Stomach smooth muscle (tissue), 2 donors: ENCODE results near the gene PXYLP1.

Experiments
- H3K27ac ChIP-seq: one replicate; pipeline ENCODE4 v1.7.0; 2013; ENCODE audit warnings: mild to moderate bottlenecking, low read length, inconsistent platforms
- H3K27me3 ChIP-seq, 2 donors: one replicate each; pipeline ENCODE4 v1.7.0; 2013; ENCODE audit warnings: low read length in 2 of 2; ENCODE audit not compliant: insufficient read depth in 2 of 2, control insufficient read depth in 1 of 2
- H3K36me3 ChIP-seq, 2 donors: one replicate each; pipeline ENCODE4 v1.7.0; 2013; ENCODE audit warnings: low read length in 2 of 2; ENCODE audit not compliant: control insufficient read depth in 2 of 2, insufficient read depth in 2 of 2
- H3K4me1 ChIP-seq: one replicate; pipeline ENCODE4 v1.7.0; 2013; ENCODE audit warnings: low read length; ENCODE audit not compliant: control insufficient read depth, insufficient read depth
- H3K4me3 ChIP-seq, 2 donors: one replicate each; pipeline ENCODE4 v1.7.0; 2013; ENCODE audit warnings: low read length in 2 of 2
- H3K9ac ChIP-seq, 2 donors: one replicate each; pipeline ENCODE4 v1.7.0; 2013; ENCODE audit warnings: low read length in 2 of 2, mild to moderate bottlenecking in 1 of 2
- H3K9me3 ChIP-seq, 2 donors: one replicate each; pipeline ENCODE4 v1.7.0; 2013; ENCODE audit warnings: low read length in 2 of 2; ENCODE audit not compliant: control insufficient read depth in 2 of 2
- donor health status: healthy.
- donor health status: Pancreatic carcinoma.

The PXYLP1 gene

GRCh38 chr3:141231101-141231951, at the start of gene PXYLP1:
Gene PXYLP1, plus strand, starts transcription at chr3:141231825. Its CDS starts 28,351 bp downstream, at chr3:141260176.
- Histone ChIP-seq H3K4me1 (peaks cover 20% of the 10 kb centered on the region), H3K36me3 (peaks cover 0 to 4% of the 10 kb centered on the region in 2 donors), H3K9ac (peak within 1 kb of the TSS; percentile 71 to 77), H3K9me3 (no peaks in the 10 kb centered on the region), H3K4me3 (peak within 1 kb of the TSS; percentile 82), H3K27ac (peak within 1 kb of the TSS; percentile 55), H3K27me3 (no peaks in the 10 kb centered on the region)

- H3K4me1 ChIP-seq = no peaks in the 10 kb centered on the region
- no peaks in the 10 kb centered on the region for H3K27me3 ChIP-seq
- no peaks in the 10 kb centered on the region for H3K36me3 ChIP-seq
- no peak overlapping the region for H3K9ac ChIP-seq
- H3K4me3 ChIP-seq = no peak overlapping the region
- H3K27ac ChIP-seq = no peak overlapping the region
- H3K9me3 ChIP-seq = peaks cover 0 to 3% of the 10 kb centered on the region in 2 donors
Observed at GRCh38 chr3:141183606-141184005, 48.0 kb upstream of the PXYLP1 start.

- Histone ChIP-seq H3K27me3 (no peaks in the 10 kb centered on the region), H3K4me1 (no peaks in the 10 kb centered on the region), H3K9ac (no peak overlapping the region), H3K9me3 (peaks cover 0 to under 1% of the 10 kb centered on the region in 2 donors), H3K4me3 (no peak overlapping the region), H3K27ac (no peak overlapping the region), H3K36me3 (no peaks in the 10 kb centered on the region)
Observed at GRCh38 chr3:141184430-141184829, 47.2 kb upstream of the PXYLP1 start.

GRCh38 chr3:141191097-141191749, 40.4 kb upstream of the PXYLP1 start:
- Histone ChIP-seq H3K36me3 (no peaks in the 10 kb centered on the region), H3K4me1 (no peaks in the 10 kb centered on the region), H3K27me3 (peaks cover 0 to 4% of the 10 kb centered on the region in 2 donors), H3K27ac (no peak overlapping the region), H3K9me3 (no peaks in the 10 kb centered on the region), H3K4me3 (no peak overlapping the region), H3K9ac (no peak overlapping the region)

- Histone ChIP-seq H3K4me1 (no peaks in the 10 kb centered on the region), H3K4me3 (no peak overlapping the region), H3K9ac (no peak overlapping the region), H3K27me3 (peaks cover 0 to 4% of the 10 kb centered on the region in 2 donors), H3K36me3 (no peaks in the 10 kb centered on the region), H3K27ac (no peak overlapping the region), H3K9me3 (no peaks in the 10 kb centered on the region)
Observed at GRCh38 chr3:141192345-141192744, 39.3 kb upstream of the PXYLP1 start.

- Histone ChIP-seq H3K27me3 (peaks cover 0 to 4% of the 10 kb centered on the region in 2 donors), H3K4me3 (no peak overlapping the region), H3K36me3 (no peaks in the 10 kb centered on the region), H3K9ac (no peak overlapping the region), H3K9me3 (no peaks in the 10 kb centered on the region), H3K27ac (no peak overlapping the region), H3K4me1 (no peaks in the 10 kb centered on the region)
Observed at GRCh38 chr3:141193066-141193830, 38.4 kb upstream of the PXYLP1 start.

- no peaks in the 10 kb centered on the region for H3K27me3 ChIP-seq
- H3K27ac ChIP-seq = no peak overlapping the region
- H3K9ac ChIP-seq = no peak overlapping the region
- H3K4me3 ChIP-seq = no peak overlapping the region
- no peaks in the 10 kb centered on the region for H3K4me1 ChIP-seq
- no peaks in the 10 kb centered on the region for H3K36me3 ChIP-seq
- no peaks in the 10 kb centered on the region for H3K9me3 ChIP-seq
Observed at GRCh38 chr3:141201122-141201521, 30.5 kb upstream of the PXYLP1 start.

- Histone ChIP-seq H3K9ac (no peak overlapping the region), H3K27me3 (no peaks in the 10 kb centered on the region), H3K9me3 (no peaks in the 10 kb centered on the region), H3K4me3 (no peak overlapping the region), H3K4me1 (no peaks in the 10 kb centered on the region), H3K27ac (no peak overlapping the region), H3K36me3 (no peaks in the 10 kb centered on the region)
Observed at GRCh38 chr3:141202682-141203081, 28.9 kb upstream of the PXYLP1 start.

- no peaks in the 10 kb centered on the region for H3K36me3 ChIP-seq
- H3K27ac ChIP-seq = no peak overlapping the region
- H3K4me1 ChIP-seq = no peaks in the 10 kb centered on the region
- H3K9ac ChIP-seq = no peak overlapping the region
- no peaks in the 10 kb centered on the region for H3K27me3 ChIP-seq
- no peaks in the 10 kb centered on the region for H3K9me3 ChIP-seq
- no peak overlapping the region for H3K4me3 ChIP-seq
Observed at GRCh38 chr3:141203866-141204265, 27.8 kb upstream of the PXYLP1 start.

GRCh38 chr3:141204343-141204742, 27.3 kb upstream of the PXYLP1 start:
- Histone ChIP-seq H3K4me3 (no peak overlapping the region), H3K27me3 (no peaks in the 10 kb centered on the region), H3K9me3 (no peaks in the 10 kb centered on the region), H3K36me3 (no peaks in the 10 kb centered on the region), H3K27ac (no peak overlapping the region), H3K9ac (no peak overlapping the region), H3K4me1 (no peaks in the 10 kb centered on the region)
